Right atrium auricular region (tissue), 2 donors: ENCODE results near the gene DBT. TPM values are rescaled to one million over a fixed set of nuclear protein-coding genes. Genes with fewer than 3 reads are reported as not detected.

ENCODE experiments used
- DNase-seq: peaks from one replicate; pipeline ENCODE4 v3.0.0-alpha.2; 2019; ENCODE audit warnings: low spot score
- H3K27ac ChIP-seq, 2 donors: fragments of 200-600 bp; sonication (generic); 1 replicate in 1 of 2; 2 replicates in 1 of 2; pipeline ENCODE4 v1.5.1; 2016 to 2019
- H3K27me3 ChIP-seq, 2 donors: fragments of 200-600 bp; sonication (generic); one replicate each; pipeline versions ENCODE4 v1.5.1 to v1.6.0; 2017 to 2019
- H3K36me3 ChIP-seq: fragments of 200-600 bp; sonication (generic); one replicate; pipeline ENCODE4 v1.5.1; 2016
- H3K4me1 ChIP-seq, 2 donors: fragments of 200-600 bp; sonication (generic); one replicate each; pipeline versions ENCODE4 v1.5.1 to v1.6.0; 2017 to 2019
- H3K4me3 ChIP-seq, 2 donors: fragments of 200-600 bp; sonication (generic); 1 replicate in 1 of 2; 2 replicates in 1 of 2; pipeline ENCODE4 v1.5.1; 2017 to 2019; ENCODE audit warnings: mild to moderate bottlenecking in 1 of 2, moderate library complexity in 1 of 2
- H3K9me3 ChIP-seq, 2 donors: fragments of 200-600 bp; sonication (generic); one replicate each; pipeline ENCODE4 v1.5.1; 2019
- CTCF ChIP-seq, 2 donors: fragments of 200-600 bp; sonication (generic); IDR thresholded peaks; one replicate each; pipeline ENCODE4 v1.5.1; 2019; ENCODE audit warnings: antibody characterized with exemption in 2 of 2
- total RNA-seq, 2 donors: library from RNA; depleted of rRNA; stranded (reverse); fragments of >200 nt; gene quantifications; one replicate each; pipeline ENCODE4 v1.1.0, GENCODE V29; 2016

Gene DBT
- total RNA-seq, 2 donors from 2014 or later: 6.2 to 14.0 TPM

- peaks cover 58% of the 10 kb centered on the region for H3K36me3 ChIP-seq
- H3K27me3 ChIP-seq: no peaks in the 10 kb centered on the region
- H3K4me3 ChIP-seq: no peak overlapping the region
- H3K4me1 ChIP-seq: no peaks in the 10 kb centered on the region
- no peaks in the 10 kb centered on the region for H3K9me3 ChIP-seq
- no peak for TF ChIP-seq CTCF (IDR thresholded peaks at IDR 0.05)
- no peak for DNase-seq
- H3K27ac ChIP-seq: no peak overlapping the region
These were observed 51.0 kb downstream of the DBT start for GRCh38 chr1:100198596-100198995.

GRCh38 chr1:100188617-100189016 lies 61.0 kb downstream of the DBT start:
- TF ChIP-seq CTCF (IDR thresholded peaks at IDR 0.05): no peak
- Histone ChIP-seq H3K27me3 (no peaks in the 10 kb centered on the region), H3K36me3 (no peaks in the 10 kb centered on the region), H3K27ac (peak overlapping the region; percentile 74 to 78), H3K4me1 (peaks cover 0 to 16% of the 10 kb centered on the region in 2 donors), H3K4me3 (no peak overlapping the region), H3K9me3 (no peaks in the 10 kb centered on the region)
- no peak for DNase-seq

- Histone ChIP-seq H3K36me3 (no peaks in the 10 kb centered on the region), H3K9me3 (no peaks in the 10 kb centered on the region), H3K27ac (peak overlapping the region; percentile 74 to 78), H3K4me1 (peaks cover 0 to 16% of the 10 kb centered on the region in 2 donors), H3K27me3 (no peaks in the 10 kb centered on the region), H3K4me3 (no peak overlapping the region)
- peak; percentile 73 for DNase-seq
- TF ChIP-seq CTCF (IDR thresholded peaks at IDR 0.05): no peak
These were observed 61.7 kb downstream of the DBT start for GRCh38 chr1:100187912-100188311.

- DNase-seq: no peak
- no peak overlapping the region for H3K27ac ChIP-seq
- H3K36me3 ChIP-seq: no peaks in the 10 kb centered on the region
- no peak overlapping the region for H3K4me3 ChIP-seq
- no peak for TF ChIP-seq CTCF (IDR thresholded peaks at IDR 0.05)
- peaks cover 0 to 13% of the 10 kb centered on the region in 2 donors for H3K4me1 ChIP-seq
- no peaks in the 10 kb centered on the region for H3K9me3 ChIP-seq
- no peaks in the 10 kb centered on the region for H3K27me3 ChIP-seq
These were observed 65.1 kb downstream of the DBT start for GRCh38 chr1:100184536-100184935.

- TF ChIP-seq CTCF (IDR thresholded peaks at IDR 0.05): no peak
- no peak for DNase-seq
- Histone ChIP-seq H3K4me1 (peaks cover 0 to 2% of the 10 kb centered on the region in 2 donors), H3K27me3 (no peaks in the 10 kb centered on the region), H3K27ac (no peak overlapping the region), H3K9me3 (no peaks in the 10 kb centered on the region), H3K36me3 (no peaks in the 10 kb centered on the region), H3K4me3 (no peak overlapping the region)
These were observed 66.3 kb downstream of the DBT start for GRCh38 chr1:100183370-100183769.

- peak within 1 kb of the TSS; percentile 56 to 77 for H3K27ac ChIP-seq
- H3K4me3 ChIP-seq: peak within 1 kb of the TSS; percentile 39 to 41
- H3K27me3 ChIP-seq: no peaks in the 10 kb centered on the region
These were observed 71.5 kb downstream of the DBT start, which contains the start of gene LRRC39 for GRCh38 chr1:100178091-100178490. TSS of gene LRRC39 (minus strand) at chr1:100178256. CDS start at chr1:100168516, 9,740 bp downstream.

More at GRCh38 chr1:100178091-100178490, 71.5 kb downstream of the DBT start, which contains the start of gene LRRC39:
- DNase-seq: no peak
- no peak for TF ChIP-seq CTCF (IDR thresholded peaks at IDR 0.05)
- Histone ChIP-seq H3K36me3 (no peaks in the 10 kb centered on the region), H3K9me3 (no peaks in the 10 kb centered on the region), H3K4me1 (no peaks in the 10 kb centered on the region)
